Dermis microvascular lymphatic vessel endothelial cell (primary cell): Measurements from ENCODE around the gene PLCG2. TPM values are rescaled to one million over a fixed set of nuclear protein-coding genes. Genes with fewer than 3 reads are reported as not detected.
"Not testable (repeated sequence)": the region's sequence is repeated elsewhere in the genome, so short reads cannot be mapped to it uniquely, and the experiment has no call there.

Experiments used
- DNase-seq, 2 donors: peaks; one replicate each; pipeline versions ENCODE4 v3.0.0 to v3.0.0-alpha.2; 2010; ENCODE audit warnings: low read depth in 2 of 2
- total RNA-seq: library from RNA; depleted of rRNA; stranded (reverse); fragments of >200 nt; gene quantifications from 2 replicates; pipeline ENCODE4 v1.2.1, GENCODE V29; 2014

The PLCG2 gene
- total RNA-seq, 1 donor from 2014 or later = 10.4 TPM

DNA sequence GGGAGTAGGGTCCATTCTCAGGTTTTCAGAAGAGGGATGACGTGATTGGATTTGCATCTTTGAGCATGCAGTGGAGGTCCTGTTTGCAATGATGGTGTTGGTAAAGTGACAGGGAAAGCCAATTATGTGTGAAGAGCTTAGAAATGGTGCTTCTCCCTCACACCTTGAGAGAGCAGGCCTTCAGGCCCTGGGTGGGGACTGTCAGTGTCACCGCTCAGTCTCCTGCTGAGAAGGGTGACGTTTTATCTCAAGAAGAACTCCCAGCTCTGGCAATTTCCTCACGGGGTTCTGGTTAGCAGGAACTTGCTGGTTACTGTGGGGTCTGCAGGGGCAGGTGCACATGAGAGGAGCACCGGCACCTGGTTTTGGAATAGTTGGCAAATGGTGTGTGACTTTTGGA lies 11.2 kb downstream of the PLCG2 start:
- no peak for DNase-seq

GRCh38 chr16:81790830-81791435 lies 11.8 kb downstream of the PLCG2 start:
- DNase-seq = no peak

DNA sequence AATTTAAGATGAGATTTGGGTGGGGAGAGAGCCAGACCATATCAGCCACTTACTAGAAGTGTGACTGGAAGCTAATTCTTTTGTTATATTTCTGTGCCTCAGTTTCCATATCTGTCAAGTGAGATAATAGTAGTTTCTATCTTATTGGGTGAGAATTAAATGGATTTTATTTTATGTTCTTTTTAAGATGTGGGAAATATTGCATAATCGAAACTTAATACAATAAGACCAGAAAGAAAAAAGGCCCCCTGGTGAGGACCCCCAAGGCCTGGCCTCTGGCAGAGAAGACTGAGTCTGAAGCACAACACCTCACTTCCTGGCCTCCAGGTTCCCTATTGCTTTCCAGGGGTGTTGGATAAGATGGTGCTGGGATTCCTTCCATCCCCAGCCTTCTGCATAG lies 13.7 kb downstream of the PLCG2 start:
- no peak for DNase-seq

- no peak for DNase-seq
Measured at GRCh38 chr16:81795193-81795592, 16.1 kb downstream of the PLCG2 start.

- DNase-seq = no peak
Measured at GRCh38 chr16:81796035-81796434, 16.9 kb downstream of the PLCG2 start.

- no peak for DNase-seq
Measured at GRCh38 chr16:81796583-81797346, 17.7 kb downstream of the PLCG2 start.

- DNase-seq = no peak
Measured at GRCh38 chr16:81797443-81797842, 18.4 kb downstream of the PLCG2 start.

DNA sequence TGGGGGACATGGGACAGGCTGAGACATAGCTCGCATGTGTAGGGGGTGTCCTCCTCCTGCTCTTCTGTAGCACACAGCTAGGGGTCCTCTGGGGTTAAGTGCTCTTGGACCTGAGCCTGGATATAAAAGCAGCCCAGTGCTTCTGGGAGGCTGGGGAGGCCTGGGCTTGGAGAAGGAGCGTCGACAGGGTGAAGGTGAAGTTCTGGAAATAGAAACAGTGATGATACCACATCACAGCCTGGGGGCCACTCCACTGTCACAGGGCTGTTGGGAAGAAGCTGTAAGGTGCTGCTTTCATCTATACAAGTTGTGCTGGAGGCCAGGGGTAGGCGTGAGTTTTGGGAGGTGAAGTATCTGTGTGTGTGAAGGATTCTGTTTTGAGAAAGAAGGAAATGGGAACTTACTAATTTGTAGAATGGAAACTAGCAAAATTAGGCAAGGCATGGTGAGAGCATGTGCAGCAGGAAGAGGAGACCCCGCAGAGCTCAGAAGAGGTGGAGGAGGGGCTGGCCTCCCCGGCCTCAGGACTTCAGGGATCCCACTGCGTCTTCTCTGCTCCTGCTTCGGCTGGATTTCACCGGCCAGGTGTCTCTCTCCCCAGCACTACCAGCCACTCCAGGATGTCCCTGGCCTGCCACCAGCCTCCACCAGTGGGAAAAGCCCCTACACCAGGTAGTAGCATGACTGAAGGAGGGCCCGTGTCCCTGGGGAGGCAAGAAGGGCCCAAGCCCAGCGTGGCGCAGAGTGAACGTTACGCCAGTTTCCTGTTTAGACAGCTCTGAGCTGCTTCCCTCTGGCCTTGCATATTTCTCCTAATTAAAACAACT lies 19.4 kb downstream of the PLCG2 start:
- DNase-seq = no peak

GRCh38 chr16:81799138-81799504 lies 20.0 kb downstream of the PLCG2 start:
- DNase-seq = no peak

GRCh38 chr16:81801724-81802123 lies 22.6 kb downstream of the PLCG2 start:
- not testable (repeated sequence) for DNase-seq

- DNase-seq = no peak
Measured at GRCh38 chr16:81803332-81803731, 24.2 kb downstream of the PLCG2 start.

DNA sequence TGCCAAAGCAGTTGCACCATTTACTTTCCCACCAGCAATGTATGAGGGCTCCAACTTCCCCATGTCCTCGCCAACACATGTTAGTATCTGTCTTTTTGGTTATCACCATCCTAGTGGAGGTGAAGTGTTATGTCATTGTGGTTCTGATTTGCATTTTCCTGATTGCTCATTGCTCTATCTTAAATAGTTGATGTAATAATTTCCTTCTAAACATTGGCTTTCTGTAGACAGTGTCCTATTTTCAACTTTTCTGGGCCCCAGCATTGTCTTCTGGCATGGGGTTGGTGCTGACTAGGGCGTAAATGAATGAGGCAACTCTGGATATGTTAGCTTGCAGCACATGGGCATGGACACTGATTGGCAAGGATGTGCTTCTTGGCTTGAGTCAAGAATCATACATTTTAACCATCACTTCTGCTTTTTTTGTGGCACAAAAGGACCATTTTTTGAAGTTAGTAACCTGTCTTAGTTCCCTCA lies 25.1 kb downstream of the PLCG2 start:
- no peak for DNase-seq

DNA sequence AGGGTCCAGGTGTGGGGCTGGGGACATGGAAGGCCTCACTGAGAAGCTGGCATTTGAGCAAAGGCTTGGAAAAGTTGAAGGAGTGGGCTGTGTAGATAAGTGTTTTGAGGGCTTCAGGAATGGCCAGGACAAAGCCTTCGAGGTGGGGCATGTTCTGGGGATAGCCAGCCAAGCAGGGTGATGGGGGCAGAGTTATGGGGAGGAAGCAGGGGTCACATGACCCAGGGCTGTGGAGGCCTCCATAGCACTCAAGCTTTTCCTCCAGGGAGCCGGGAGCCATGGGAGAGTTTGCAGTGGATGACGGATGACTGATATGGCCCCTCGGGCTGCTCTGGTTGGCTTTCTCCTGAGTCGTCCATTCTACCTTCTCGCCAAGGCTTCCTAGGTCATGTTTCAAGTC lies 27.6 kb downstream of the PLCG2 start:
- no peak for DNase-seq

GRCh38 chr16:81807767-81808358 lies 28.8 kb downstream of the PLCG2 start:
- DNase-seq = no peak

DNA sequence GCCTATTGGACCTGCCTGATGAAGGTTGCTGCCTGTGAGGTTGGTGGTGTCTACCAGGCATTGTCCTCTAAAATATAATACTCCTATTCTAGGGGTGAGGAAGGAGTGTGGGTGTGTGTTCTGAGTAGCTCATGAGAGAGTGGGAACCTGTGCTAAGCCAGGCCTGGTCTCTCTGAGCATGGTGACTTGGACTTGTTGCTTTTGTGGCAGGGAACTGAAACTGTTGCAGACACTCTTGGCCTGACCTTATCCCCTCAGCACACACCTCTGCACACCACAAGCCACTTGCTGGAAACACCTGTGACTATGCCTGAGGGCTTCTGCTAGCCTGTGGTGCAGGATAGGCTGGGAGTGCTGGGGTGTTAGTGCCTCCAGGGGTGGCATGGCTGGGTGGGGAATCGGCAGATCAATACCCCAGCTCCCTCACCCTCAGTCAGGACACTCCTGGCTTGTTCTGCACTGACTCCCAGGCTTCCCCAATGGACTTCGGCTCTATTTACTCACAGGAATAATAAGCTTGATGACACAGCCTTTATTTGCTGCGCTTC lies 29.9 kb downstream of the PLCG2 start:
- no peak for DNase-seq

DNA sequence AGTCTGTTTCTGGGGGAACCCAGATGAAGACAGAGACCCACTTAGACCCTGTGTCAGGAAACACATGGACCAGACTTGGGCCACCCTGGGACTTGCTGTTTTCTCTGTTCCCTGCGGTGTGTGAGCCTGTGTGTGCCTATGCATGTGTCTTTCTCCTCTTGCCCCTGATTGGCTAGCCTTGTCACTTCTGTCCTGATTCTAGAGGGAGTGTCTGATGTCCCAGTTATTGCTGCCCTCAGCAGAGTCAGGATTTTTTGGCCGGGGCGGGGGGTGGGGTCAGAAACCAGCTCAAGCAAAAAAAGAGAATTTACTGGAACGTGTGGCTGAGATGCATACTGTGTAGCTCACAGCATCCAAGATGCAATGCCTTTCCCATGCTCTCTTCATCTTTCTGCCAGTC lies 30.5 kb downstream of the PLCG2 start:
- DNase-seq = no peak

DNA sequence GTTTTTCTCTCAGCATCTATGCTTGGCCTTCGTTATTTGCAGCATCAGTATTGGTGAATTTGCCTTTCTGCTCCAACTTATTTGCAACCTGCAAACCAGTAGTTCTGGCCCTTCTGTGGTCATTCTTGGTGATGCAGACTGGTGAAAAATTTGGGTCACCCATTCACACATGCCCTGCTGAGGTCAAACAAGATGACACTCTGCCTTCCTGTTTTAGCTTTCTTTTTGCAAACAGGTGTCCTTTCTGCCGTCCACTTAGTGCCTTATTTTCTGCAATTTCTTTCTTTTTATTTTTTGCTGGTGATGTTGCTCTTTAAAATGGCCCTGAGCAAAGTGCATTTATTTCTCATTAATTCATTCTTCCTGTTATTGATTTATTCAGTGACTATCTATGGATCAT lies 31.3 kb downstream of the PLCG2 start:
- DNase-seq = no peak

GRCh38 chr16:81810894-81811538 lies 31.9 kb downstream of the PLCG2 start:
- no peak for DNase-seq

- no peak for DNase-seq
Measured at GRCh38 chr16:81813648-81814047, 34.6 kb downstream of the PLCG2 start.

DNA sequence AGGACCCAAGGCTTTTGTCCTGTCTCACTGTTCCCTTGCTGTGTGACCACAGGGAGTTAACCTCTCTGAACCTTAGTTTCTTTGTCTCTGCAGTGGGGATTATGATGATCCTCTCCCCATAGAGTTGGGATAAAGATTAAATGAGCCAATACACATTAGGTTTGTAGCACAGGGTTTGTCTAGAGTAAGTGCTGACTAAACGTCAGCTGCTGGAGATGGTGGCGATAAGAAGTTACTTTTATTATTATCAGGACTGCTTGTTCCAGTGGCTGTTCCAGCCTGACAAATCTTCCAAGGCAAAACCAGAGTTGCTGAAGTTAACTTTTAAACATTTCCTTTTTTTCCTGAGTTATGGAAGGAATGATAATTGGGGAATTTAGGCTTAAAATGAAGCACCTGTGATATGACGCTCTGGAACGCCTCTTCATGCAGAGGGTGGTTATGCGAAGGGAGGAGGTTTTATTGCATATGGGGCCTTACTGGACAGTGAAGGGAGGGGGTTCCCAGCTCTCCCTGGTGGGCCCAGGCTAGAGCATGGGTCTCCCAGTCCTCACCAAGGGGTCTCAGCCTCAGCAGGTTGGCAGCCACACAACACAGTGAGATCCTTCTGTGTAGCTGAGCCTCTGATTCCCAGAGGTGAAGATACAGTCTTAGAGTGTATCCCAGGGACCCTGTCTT lies 35.8 kb downstream of the PLCG2 start:
- no peak for DNase-seq

DNA sequence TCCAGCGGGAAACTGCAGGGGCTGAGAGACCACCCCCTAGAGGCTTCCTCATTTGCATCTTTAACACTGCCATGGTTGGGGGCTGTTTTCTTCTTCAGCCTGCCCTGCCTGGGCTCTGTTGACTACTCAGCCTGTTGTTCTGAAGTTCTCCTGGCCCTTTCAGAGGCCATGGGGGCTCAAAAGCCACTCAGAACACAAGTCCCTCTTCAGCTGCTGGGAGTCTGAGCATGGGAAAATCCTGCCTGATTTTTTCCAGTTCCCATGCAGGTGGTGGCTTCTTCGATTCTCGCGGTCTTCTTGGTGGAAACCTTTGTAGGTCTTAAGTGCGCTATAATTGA lies 36.3 kb downstream of the PLCG2 start:
- DNase-seq = no peak
